ENCODE measurements around the gene PLD2.

Gene PLD2

GRCh38 chr17:4843321-4844000 is 36.5 kb downstream of the PLD2 start:
- no peak overlapping the region for H3K4me3 ChIP-seq (ENCODE audit: insufficient read depth, low read length, poor library complexity, severe bottlenecking)
- H3K27me3 ChIP-seq (ENCODE audit: low read length): no peaks in the 10 kb centered on the region
- no peaks in the 10 kb centered on the region for H3K9me3 ChIP-seq (ENCODE audit: insufficient read depth, low read length)
- no peaks in the 10 kb centered on the region for H3K36me3 ChIP-seq (ENCODE audit: low read length)
- H3K9ac ChIP-seq (ENCODE audit: low read length): no peak overlapping the region
- no peaks in the 10 kb centered on the region for H3K9me2 ChIP-seq (replicated peaks; ENCODE audit: insufficient read depth, low read length)
- TF ChIP-seq, protein P1, sequence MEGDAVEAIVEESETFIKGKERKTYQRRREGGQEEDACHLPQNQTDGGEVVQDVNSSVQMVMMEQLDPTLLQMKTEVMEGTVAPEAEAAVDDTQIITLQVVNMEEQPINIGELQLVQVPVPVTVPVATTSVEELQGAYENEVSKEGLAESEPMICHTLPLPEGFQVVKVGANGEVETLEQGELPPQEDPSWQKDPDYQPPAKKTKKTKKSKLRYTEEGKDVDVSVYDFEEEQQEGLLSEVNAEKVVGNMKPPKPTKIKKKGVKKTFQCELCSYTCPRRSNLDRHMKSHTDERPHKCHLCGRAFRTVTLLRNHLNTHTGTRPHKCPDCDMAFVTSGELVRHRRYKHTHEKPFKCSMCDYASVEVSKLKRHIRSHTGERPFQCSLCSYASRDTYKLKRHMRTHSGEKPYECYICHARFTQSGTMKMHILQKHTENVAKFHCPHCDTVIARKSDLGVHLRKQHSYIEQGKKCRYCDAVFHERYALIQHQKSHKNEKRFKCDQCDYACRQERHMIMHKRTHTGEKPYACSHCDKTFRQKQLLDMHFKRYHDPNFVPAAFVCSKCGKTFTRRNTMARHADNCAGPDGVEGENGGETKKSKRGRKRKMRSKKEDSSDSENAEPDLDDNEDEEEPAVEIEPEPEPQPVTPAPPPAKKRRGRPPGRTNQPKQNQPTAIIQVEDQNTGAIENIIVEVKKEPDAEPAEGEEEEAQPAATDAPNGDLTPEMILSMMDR (IDR thresholded peaks at IDR 0.05; ENCODE audit: insufficient read depth, low read length, poor library complexity, severe bottlenecking): no peak
- no peak for TF ChIP-seq EZH2phosphoT487 (conservative IDR thresholded peaks at IDR 0.05; ENCODE audit: low read length)
- no peak overlapping the region for H3K4me2 ChIP-seq (ENCODE audit: low read depth, low read length, poor library complexity, severe bottlenecking)
- H3F3A ChIP-seq (ENCODE audit: insufficient read depth): no peaks in the 10 kb centered on the region
- H4K20me1 ChIP-seq (ENCODE audit: low read depth, low read length): peaks cover 3% of the 10 kb centered on the region; the same call in 1 of the 2 replicates
- H2AFZ ChIP-seq (ENCODE audit: low read depth, low read length, severe bottlenecking): no peak overlapping the region
- H3K27ac ChIP-seq (ENCODE audit: low read depth, low read length): no peak overlapping the region
- H3K79me2 ChIP-seq (ENCODE audit: insufficient read depth, low read length): peaks cover 57% of the 10 kb centered on the region

DNA sequence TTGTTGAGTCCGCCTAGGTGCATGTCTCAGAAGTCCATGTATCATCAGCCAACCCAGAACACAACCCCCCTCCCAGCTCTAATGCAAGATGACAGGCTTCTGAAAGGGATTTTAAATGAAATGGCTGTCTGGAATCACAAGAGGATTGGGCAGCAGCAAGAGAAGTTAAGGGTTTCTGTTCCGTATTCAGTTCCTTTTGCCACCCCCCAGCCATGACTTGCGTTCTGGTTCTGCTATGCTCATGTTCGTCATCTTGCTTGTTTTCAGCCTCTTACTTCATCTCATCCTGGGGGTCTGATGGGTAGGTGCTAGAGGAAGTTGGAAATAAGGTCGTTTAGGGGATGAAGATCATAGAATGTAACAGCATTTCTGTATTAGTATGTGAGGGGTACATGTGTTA is 38.2 kb downstream of the PLD2 start:
- H3K9me2 ChIP-seq (replicated peaks; ENCODE audit: insufficient read depth, low read length): no peaks in the 10 kb centered on the region
- no peak overlapping the region for H3K9ac ChIP-seq (ENCODE audit: low read length)
- no peaks in the 10 kb centered on the region for H3K36me3 ChIP-seq (ENCODE audit: low read length)
- no peak overlapping the region for H3K4me2 ChIP-seq (ENCODE audit: low read depth, low read length, poor library complexity, severe bottlenecking)
- no peak overlapping the region for H3K4me3 ChIP-seq (ENCODE audit: insufficient read depth, low read length, poor library complexity, severe bottlenecking)
- H3K9me3 ChIP-seq (ENCODE audit: insufficient read depth, low read length): no peaks in the 10 kb centered on the region
- no peaks in the 10 kb centered on the region for H3F3A ChIP-seq (ENCODE audit: insufficient read depth)
- peaks cover 52% of the 10 kb centered on the region for H3K79me2 ChIP-seq (ENCODE audit: insufficient read depth, low read length)
- no peak overlapping the region for H3K27ac ChIP-seq (ENCODE audit: low read depth, low read length)
- TF ChIP-seq, protein P1 (IDR thresholded peaks at IDR 0.05; ENCODE audit: insufficient read depth, low read length, poor library complexity, severe bottlenecking): no peak
- TF ChIP-seq EZH2phosphoT487 (conservative IDR thresholded peaks at IDR 0.05; ENCODE audit: low read length): no peak
- H3K27me3 ChIP-seq (ENCODE audit: low read length): no peaks in the 10 kb centered on the region
- H2AFZ ChIP-seq (ENCODE audit: low read depth, low read length, severe bottlenecking): no peak overlapping the region
- H4K20me1 ChIP-seq (ENCODE audit: low read depth, low read length): peaks cover 2% of the 10 kb centered on the region; the same call in 1 of the 2 replicates

DNA sequence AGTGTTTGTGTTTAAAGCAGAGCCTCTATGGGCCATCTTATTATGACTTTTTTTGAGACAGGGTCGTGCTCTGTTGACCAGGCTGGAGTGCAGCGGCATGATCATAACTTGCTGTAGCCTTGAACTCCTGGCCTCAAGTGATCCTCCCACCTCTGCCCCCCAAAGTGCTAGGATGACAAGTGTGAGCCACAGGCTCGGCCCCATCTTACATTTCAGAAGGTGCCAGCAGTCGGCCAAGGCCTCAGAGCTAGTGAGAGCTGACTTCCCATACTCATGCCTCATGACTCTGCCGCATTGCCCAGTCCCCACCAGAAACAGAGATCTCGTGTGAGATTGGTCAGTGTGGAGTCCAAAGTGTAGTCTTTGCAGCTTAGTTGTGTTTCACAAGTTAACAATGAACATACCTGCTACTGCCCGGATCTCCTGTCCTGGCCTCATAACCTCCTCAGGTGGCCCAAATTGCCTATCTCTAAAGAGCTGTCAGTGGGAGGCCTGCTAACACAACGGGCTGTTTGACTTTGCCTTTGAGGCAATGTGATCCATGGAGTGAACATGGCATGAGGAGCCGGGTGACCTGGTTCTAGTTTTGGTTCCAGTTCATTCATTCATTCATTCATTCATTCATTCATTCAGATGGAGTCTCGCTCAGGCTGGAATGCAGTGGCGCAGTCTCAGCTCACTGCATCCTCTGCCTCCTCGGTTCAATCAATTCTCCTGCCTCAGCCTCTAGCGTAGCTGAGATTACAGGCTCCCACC is 39.9 kb downstream of the PLD2 start:
- Histone ChIP-seq H3K79me2 (ENCODE audit: insufficient read depth, low read length) (peaks cover 38% of the 10 kb centered on the region), H2AFZ (ENCODE audit: low read depth, low read length, severe bottlenecking) (no peak overlapping the region), H3K4me3 (ENCODE audit: insufficient read depth, low read length, poor library complexity, severe bottlenecking) (no peak overlapping the region), H3K27ac (ENCODE audit: low read depth, low read length) (no peak overlapping the region), H3K4me2 (ENCODE audit: low read depth, low read length, poor library complexity, severe bottlenecking) (no peak overlapping the region), H3K9ac (ENCODE audit: low read length) (no peak overlapping the region), H3F3A (ENCODE audit: insufficient read depth) (no peaks in the 10 kb centered on the region), H3K9me2 (replicated peaks; ENCODE audit: insufficient read depth, low read length) (no peaks in the 10 kb centered on the region), H3K9me3 (ENCODE audit: insufficient read depth, low read length) (no peaks in the 10 kb centered on the region), H4K20me1 (ENCODE audit: low read depth, low read length) (no peaks in the 10 kb centered on the region; the same call in 1 of the 2 replicates), H3K36me3 (ENCODE audit: low read length) (no peaks in the 10 kb centered on the region), H3K27me3 (ENCODE audit: low read length) (no peaks in the 10 kb centered on the region)
- TF ChIP-seq, protein P1 (IDR thresholded peaks at IDR 0.05; ENCODE audit: insufficient read depth, low read length, poor library complexity, severe bottlenecking): no peak
- no peak for TF ChIP-seq EZH2phosphoT487 (conservative IDR thresholded peaks at IDR 0.05; ENCODE audit: low read length)
